Measurements from ENCODE around the gene ZNF385B.

Gene ZNF385B

GRCh38 chr2:179446476-179447141 is 414.8 kb downstream of the ZNF385B start:
- DNase-seq (ENCODE audit: low read depth, low spot score), result no peak

- no peak for DNase-seq (ENCODE audit: low read depth, low spot score)
These were observed 417.4 kb downstream of the ZNF385B start for GRCh38 chr2:179444056-179444455.

- DNase-seq (ENCODE audit: low read depth, low spot score), result peak; percentile 78
These were observed 418.2 kb downstream of the ZNF385B start for GRCh38 chr2:179443180-179443579.

GRCh38 chr2:179442206-179442605 is 419.2 kb downstream of the ZNF385B start:
- no peak for DNase-seq (ENCODE audit: low read depth, low spot score)

GRCh38 chr2:179441551-179441950 is 419.9 kb downstream of the ZNF385B start:
- no peak for DNase-seq (ENCODE audit: low read depth, low spot score)

- no peak for DNase-seq (ENCODE audit: low read depth, low spot score)
These were observed 420.7 kb downstream of the ZNF385B start for GRCh38 chr2:179440642-179441251.

GRCh38 chr2:179438654-179439053 is 422.8 kb downstream of the ZNF385B start:
- no peak for DNase-seq (ENCODE audit: low read depth, low spot score)

GRCh38 chr2:179437430-179437829 is 424.0 kb downstream of the ZNF385B start:
- no peak for DNase-seq (ENCODE audit: low read depth, low spot score)

- DNase-seq (ENCODE audit: low read depth, low spot score), result no peak
These were observed 425.8 kb downstream of the ZNF385B start for GRCh38 chr2:179435566-179435965.

- DNase-seq (ENCODE audit: low read depth, low spot score), result no peak
These were observed 426.4 kb downstream of the ZNF385B start for GRCh38 chr2:179435000-179435399.

- DNase-seq (ENCODE audit: low read depth, low spot score), result no peak
These were observed 427.1 kb downstream of the ZNF385B start for GRCh38 chr2:179434357-179434756.

- no peak for DNase-seq (ENCODE audit: low read depth, low spot score)
These were observed 428.7 kb downstream of the ZNF385B start for GRCh38 chr2:179432751-179433150.

- no peak for DNase-seq (ENCODE audit: low read depth, low spot score)
These were observed 431.8 kb downstream of the ZNF385B start for GRCh38 chr2:179429597-179429996.

GRCh38 chr2:179429060-179429471 is 432.3 kb downstream of the ZNF385B start:
- peak; percentile 69 for DNase-seq (ENCODE audit: low read depth, low spot score)

GRCh38 chr2:179428649-179429048 is 432.8 kb downstream of the ZNF385B start:
- DNase-seq (ENCODE audit: low read depth, low spot score), result peak; percentile 42

- DNase-seq (ENCODE audit: low read depth, low spot score), result no peak
These were observed 434.3 kb downstream of the ZNF385B start for GRCh38 chr2:179427065-179427464.

GRCh38 chr2:179424571-179424970 is 436.8 kb downstream of the ZNF385B start:
- DNase-seq (ENCODE audit: low read depth, low spot score), result no peak

GRCh38 chr2:179422037-179422643 is 439.3 kb downstream of the ZNF385B start:
- DNase-seq (ENCODE audit: low read depth, low spot score), result peak; percentile 60

- no peak for DNase-seq (ENCODE audit: low read depth, low spot score)
These were observed 443.9 kb downstream of the ZNF385B start for GRCh38 chr2:179417436-179417949.

- DNase-seq (ENCODE audit: low read depth, low spot score), result no peak
These were observed 449.3 kb downstream of the ZNF385B start for GRCh38 chr2:179412112-179412511.

- DNase-seq (ENCODE audit: low read depth, low spot score), result peak; percentile 36
These were observed 450.7 kb downstream of the ZNF385B start for GRCh38 chr2:179410552-179411356.

GRCh38 chr2:179403624-179404023 is 457.8 kb downstream of the ZNF385B start:
- DNase-seq (ENCODE audit: low read depth, low spot score), result no peak
